Measurements from ENCODE around the gene FAM181B. TPM values are rescaled to one million over a fixed set of nuclear protein-coding genes. Genes with fewer than 3 reads are reported as not detected.
"Not testable (repeated sequence)": the region's sequence is repeated elsewhere in the genome, so short reads cannot be mapped to it uniquely, and the experiment has no call there.

FAM181B gene
- total RNA-seq, 4 donors from 2014 or later: 0.55 to 0.64 TPM; not detected in 2

DNA sequence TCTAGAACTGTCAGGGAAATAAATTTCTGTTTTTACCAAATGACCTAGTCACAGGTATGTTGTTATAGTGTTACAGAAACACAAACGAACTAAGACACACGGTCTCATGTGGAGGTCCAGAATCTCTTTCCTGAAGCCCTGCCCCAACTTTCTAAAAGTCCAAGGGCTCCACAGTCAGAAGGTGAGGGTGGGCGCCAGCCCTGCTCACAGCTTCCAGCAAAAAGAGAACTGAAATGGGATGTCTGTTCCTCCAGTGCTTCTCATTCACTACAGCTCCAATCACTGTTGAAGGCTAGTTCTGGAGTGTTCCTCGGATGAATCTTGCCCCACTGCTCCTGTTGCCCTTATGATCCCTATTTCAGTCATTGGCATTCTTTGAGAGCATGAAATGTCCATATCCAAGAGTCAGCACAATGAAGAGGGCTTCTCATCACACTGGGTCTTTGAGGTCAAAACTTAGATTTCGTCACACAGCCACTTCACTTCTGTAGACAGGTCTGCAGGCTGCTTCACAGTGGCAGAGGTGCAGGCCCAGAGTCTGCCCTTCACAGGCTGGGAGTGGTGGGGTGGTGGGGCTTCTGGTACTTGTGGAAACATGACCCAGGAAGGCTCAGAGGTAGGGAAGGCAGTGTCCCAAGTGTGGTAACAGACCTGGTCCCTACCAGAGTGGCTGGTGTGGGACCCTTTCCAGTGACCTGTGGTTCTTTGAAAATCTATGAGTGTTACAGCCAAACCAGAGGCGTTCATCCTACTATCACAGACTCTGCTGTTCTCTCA lies 34.9 kb downstream of the FAM181B start:
- WGBS, 2 donors (ENCODE audit: low coverage in 1 of 2): 66 to 83% methylated on average over 1 to 6 of the region's 6 CpGs
- Histone ChIP-seq H3K9me3 (no peaks in the 10 kb centered on the region), H3K4me3 (no peak overlapping the region), H3K27me3 (no peaks in the 10 kb centered on the region), H3K36me3 (no peaks in the 10 kb centered on the region), H3K4me1 (no peaks in the 10 kb centered on the region), H3K27ac (no peak overlapping the region)
- in situ Hi-C loops (cut with MboI; ENCODE audit: low pct_ligation_motif_present in 1 of 4, low pct_unique_long_range_greater_than_20kb in 1 of 4, low sequenced_read_pairs in 3 of 4): loop anchor here (5.0 to 25.0 kb wide), 4 partner anchors 386 to 1061 kb away; no protein-coding TSS in a partner anchor
- TF ChIP-seq, protein P1, sequence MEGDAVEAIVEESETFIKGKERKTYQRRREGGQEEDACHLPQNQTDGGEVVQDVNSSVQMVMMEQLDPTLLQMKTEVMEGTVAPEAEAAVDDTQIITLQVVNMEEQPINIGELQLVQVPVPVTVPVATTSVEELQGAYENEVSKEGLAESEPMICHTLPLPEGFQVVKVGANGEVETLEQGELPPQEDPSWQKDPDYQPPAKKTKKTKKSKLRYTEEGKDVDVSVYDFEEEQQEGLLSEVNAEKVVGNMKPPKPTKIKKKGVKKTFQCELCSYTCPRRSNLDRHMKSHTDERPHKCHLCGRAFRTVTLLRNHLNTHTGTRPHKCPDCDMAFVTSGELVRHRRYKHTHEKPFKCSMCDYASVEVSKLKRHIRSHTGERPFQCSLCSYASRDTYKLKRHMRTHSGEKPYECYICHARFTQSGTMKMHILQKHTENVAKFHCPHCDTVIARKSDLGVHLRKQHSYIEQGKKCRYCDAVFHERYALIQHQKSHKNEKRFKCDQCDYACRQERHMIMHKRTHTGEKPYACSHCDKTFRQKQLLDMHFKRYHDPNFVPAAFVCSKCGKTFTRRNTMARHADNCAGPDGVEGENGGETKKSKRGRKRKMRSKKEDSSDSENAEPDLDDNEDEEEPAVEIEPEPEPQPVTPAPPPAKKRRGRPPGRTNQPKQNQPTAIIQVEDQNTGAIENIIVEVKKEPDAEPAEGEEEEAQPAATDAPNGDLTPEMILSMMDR (IDR thresholded peaks at IDR 0.05): no peak
- no peak for TF ChIP-seq POLR2A (IDR thresholded peaks at IDR 0.05)
- no peak for TF ChIP-seq POLR2AphosphoS5 (IDR thresholded peaks at IDR 0.05)
- TF ChIP-seq EP300 (IDR thresholded peaks at IDR 0.05; ENCODE audit: low read depth): no peak
- DNase-seq: no peak
- intact Hi-C loops (cut with DNase I; ENCODE audit: low total_unique reads): loop anchor here (5.0 kb wide), 1 partner anchor 1891 kb away; no protein-coding TSS in a partner anchor

DNA sequence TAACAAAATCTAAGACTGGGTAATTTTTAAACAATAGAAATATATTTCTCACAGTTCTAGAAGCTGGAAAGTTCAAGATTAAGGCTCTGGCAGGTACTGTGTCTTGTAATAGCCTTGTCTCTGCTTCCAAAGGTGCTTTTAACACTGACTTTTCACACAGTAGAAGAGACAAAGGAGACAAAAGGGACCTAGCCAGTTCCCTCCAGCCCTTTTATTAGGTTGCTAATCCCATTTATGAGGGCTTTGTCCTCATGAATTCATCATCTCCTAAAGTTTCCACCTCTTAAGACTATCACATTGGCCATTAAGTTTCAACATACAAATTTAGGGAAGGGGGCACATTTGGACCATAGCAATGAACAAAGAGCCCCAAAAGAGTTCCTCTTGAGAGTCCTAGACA lies 40.7 kb downstream of the FAM181B start:
- H3K4me3 ChIP-seq: no peak overlapping the region
- no peak for DNase-seq
- no peaks in the 10 kb centered on the region for H3K9me3 ChIP-seq
- TF ChIP-seq, protein P1 (IDR thresholded peaks at IDR 0.05): no peak
- TF ChIP-seq POLR2A (IDR thresholded peaks at IDR 0.05) (no peak), POLR2AphosphoS5 (IDR thresholded peaks at IDR 0.05) (no peak), EP300 (IDR thresholded peaks at IDR 0.05; ENCODE audit: low read depth) (no peak)
- no peaks in the 10 kb centered on the region for H3K27me3 ChIP-seq
- no peaks in the 10 kb centered on the region for H3K36me3 ChIP-seq
- no peaks in the 10 kb centered on the region for H3K4me1 ChIP-seq
- in situ Hi-C loops (cut with MboI; ENCODE audit: low pct_ligation_motif_present in 1 of 4, low pct_unique_long_range_greater_than_20kb in 1 of 4, low sequenced_read_pairs in 3 of 4): loop anchor here (10.0 to 25.0 kb wide), 3 partner anchors 381 to 1056 kb away; no protein-coding TSS in a partner anchor
- intact Hi-C loops (cut with DNase I; ENCODE audit: low total_unique reads): no loop called here
- no peak overlapping the region for H3K27ac ChIP-seq

- H3K4me1 ChIP-seq; H3K9me3 ChIP-seq; H3K4me3 ChIP-seq; H3K27me3 ChIP-seq; DNase-seq; intact Hi-C loops (cut with DNase I; ENCODE audit: low total_unique reads); H3K27ac ChIP-seq; H3K36me3 ChIP-seq: not testable (repeated sequence)
- in situ Hi-C loops (cut with MboI; ENCODE audit: low pct_ligation_motif_present in 1 of 4, low pct_unique_long_range_greater_than_20kb in 1 of 4, low sequenced_read_pairs in 3 of 4): loop anchor here in 3 of 4 donors (25.0 kb wide), 2 partner anchors 377 to 1052 kb away; no protein-coding TSS in a partner anchor
- 98% methylated on average over 16 of the region's 23 CpGs; no CpG with 5 or more reads in 1 of the 2 donors for WGBS, 2 donors (ENCODE audit: low coverage in 1 of 2)
Observed at GRCh38 chr11:82689347-82689746, 44.3 kb downstream of the FAM181B start.

- intact Hi-C loops (cut with DNase I; ENCODE audit: low total_unique reads): no loop called here
- Histone ChIP-seq H3K4me3 (no peak overlapping the region), H3K27me3 (peaks cover 3% of the 10 kb centered on the region), H3K4me1 (peaks cover 0 to 4% (median 1%) of the 10 kb centered on the region in 4 donors), H3K36me3 (no peaks in the 10 kb centered on the region), H3K9me3 (no peaks in the 10 kb centered on the region), H3K27ac (no peak overlapping the region)
- in situ Hi-C loops (cut with MboI; ENCODE audit: low pct_ligation_motif_present in 1 of 4, low pct_unique_long_range_greater_than_20kb in 1 of 4, low sequenced_read_pairs in 3 of 4): loop anchor here in 3 of 4 donors (25.0 kb wide), 2 partner anchors 374 to 1049 kb away; no protein-coding TSS in a partner anchor
- TF ChIP-seq POLR2A (IDR thresholded peaks at IDR 0.05) (no peak), POLR2AphosphoS5 (IDR thresholded peaks at IDR 0.05) (no peak), EP300 (IDR thresholded peaks at IDR 0.05; ENCODE audit: low read depth) (no peak)
- TF ChIP-seq, protein P1 (IDR thresholded peaks at IDR 0.05): no peak
- no peak for DNase-seq
- 53 to 69% methylated on average over 2 of the region's 2 CpGs for WGBS, 2 donors (ENCODE audit: low coverage in 1 of 2)
Observed at GRCh38 chr11:82686211-82686610, 47.5 kb downstream of the FAM181B start.
